Ectodermal cell (in vitro differentiated cells): ENCODE data around the gene CLASP1.

ENCODE experiments used
- H3K27ac ChIP-seq: 2 replicates; pipeline ENCODE4 v1.7.0; 2013; ENCODE audit warnings: mild to moderate bottlenecking, low read depth, low read length; ENCODE audit not compliant: insufficient read depth, poor library complexity, severe bottlenecking
- H3K27me3 ChIP-seq: 2 replicates; pipeline ENCODE4 v1.7.0; 2013; ENCODE audit warnings: mild to moderate bottlenecking, low read length; ENCODE audit not compliant: insufficient read depth, control insufficient read depth, poor library complexity, severe bottlenecking
- H3K36me3 ChIP-seq: one replicate; pipeline ENCODE4 v1.7.0; 2013; ENCODE audit warnings: low read length; ENCODE audit not compliant: control insufficient read depth, insufficient read depth
- H3K4me1 ChIP-seq: one replicate; pipeline ENCODE4 v1.7.0; 2013; ENCODE audit warnings: low read length; ENCODE audit not compliant: control insufficient read depth, insufficient read depth
- H3K4me3 ChIP-seq: 2 replicates; pipeline ENCODE4 v1.7.0; 2013; ENCODE audit warnings: low read depth, low read length, control low read depth; ENCODE audit not compliant: insufficient read depth
- H3K9me3 ChIP-seq: 2 replicates; pipeline ENCODE4 v1.7.0; 2013; ENCODE audit warnings: mild to moderate bottlenecking, low read length, moderate library complexity; ENCODE audit not compliant: control insufficient read depth
- WGBS, 2 experiments: methylation state at CpG; one replicate each; pipeline ENCODE4 v1.1.7; 2013; ENCODE audit warnings: missing lambda C conversion rate in 2 of 2; 5-methylcytosine and 5-hydroxymethylcytosine counted together

The CLASP1 gene

DNA sequence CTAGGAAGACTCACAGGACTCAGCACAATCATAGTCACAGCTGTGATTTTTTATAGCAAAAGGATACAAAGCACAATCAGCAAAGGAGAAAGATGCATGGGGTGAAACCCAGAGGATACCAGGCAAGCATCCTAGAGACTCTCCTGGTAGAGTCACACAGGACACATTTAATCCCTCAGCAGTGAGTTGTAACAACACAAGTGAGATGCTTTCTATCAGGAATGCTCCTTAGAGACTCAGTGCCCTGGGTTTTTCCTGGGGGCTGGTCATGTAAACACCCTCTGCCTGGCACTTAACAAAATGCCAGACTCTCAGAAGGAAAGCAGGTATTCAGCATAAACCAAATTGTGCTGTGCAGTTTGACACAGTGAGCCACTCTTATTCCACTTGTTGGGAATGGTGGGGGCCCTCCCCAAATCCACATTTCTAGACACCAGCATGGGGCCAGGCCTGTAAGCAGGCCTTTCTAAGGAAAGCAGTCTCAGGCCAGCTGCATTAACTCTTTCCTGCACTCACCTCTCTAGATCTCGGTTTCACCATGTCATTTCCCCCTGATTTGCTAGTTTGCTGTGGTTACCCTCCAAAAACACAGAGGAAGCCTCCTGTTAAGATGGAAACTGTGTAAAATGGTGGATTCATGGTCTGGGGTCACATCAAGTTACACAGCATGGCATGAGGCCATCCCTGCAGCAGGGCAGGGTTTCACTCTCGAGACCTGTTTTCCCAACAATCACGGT is 135.5 kb downstream of the CLASP1 start:
- H3K27me3 ChIP-seq: no peaks in the 10 kb centered on the region
- peak overlapping the region; percentile 55 for H3K27ac ChIP-seq
- no peaks in the 10 kb centered on the region for H3K9me3 ChIP-seq
- 86% methylated on average over 3 of the region's 3 CpGs for WGBS, 2 experiments
- no peak overlapping the region for H3K4me3 ChIP-seq
- H3K36me3 ChIP-seq: no peaks in the 10 kb centered on the region
- peaks cover 17% of the 10 kb centered on the region for H3K4me1 ChIP-seq

DNA sequence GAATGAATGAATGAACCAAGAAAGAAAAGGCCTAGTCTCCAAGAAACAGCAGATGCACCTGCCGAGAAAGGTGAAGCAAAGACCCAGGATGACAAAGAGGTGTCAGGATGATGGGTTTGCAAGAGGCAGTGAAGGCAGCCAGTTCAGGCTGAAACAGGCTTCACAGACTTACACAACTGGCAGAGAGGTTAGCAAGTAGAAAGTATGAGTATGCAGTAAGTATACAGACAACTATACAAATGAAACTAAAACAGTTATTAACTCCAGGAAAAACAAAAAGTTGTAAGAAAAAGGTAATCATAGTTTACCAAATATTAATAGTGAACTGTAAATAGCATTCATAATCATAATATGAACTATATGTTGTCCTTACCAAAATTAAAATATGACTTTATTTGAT is 138.4 kb downstream of the CLASP1 start:
- no peaks in the 10 kb centered on the region for H3K36me3 ChIP-seq
- 92 to 96% methylated on average over 1 of the region's 1 CpG for WGBS, 2 experiments
- H3K27ac ChIP-seq: no peak overlapping the region
- no peaks in the 10 kb centered on the region for H3K9me3 ChIP-seq
- H3K27me3 ChIP-seq: no peaks in the 10 kb centered on the region
- H3K4me1 ChIP-seq: peaks cover 17% of the 10 kb centered on the region
- H3K4me3 ChIP-seq: no peak overlapping the region

DNA sequence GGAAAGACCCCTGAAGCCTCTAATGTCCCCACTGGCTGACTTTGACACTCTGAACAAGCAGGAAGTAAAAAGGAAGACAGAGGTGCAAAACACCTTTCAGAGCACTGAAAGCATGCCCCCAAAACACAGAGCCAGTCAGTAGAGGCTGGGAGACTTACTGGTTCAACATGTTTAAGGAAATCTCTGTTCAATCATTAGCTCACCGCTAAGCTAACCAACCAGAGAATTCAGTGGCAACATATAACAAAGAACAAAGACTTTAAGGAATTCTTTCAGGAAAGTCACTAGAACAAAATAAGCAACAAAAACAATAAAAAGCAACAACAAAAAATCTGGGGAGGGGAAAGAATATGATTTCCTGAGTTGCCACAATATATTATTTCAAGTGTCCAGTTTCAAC is 142.6 kb downstream of the CLASP1 start:
- WGBS, 2 experiments: 83 to 88% methylated on average over 1 of the region's 1 CpG
- Histone ChIP-seq H3K27me3 (no peaks in the 10 kb centered on the region), H3K9me3 (no peaks in the 10 kb centered on the region), H3K4me3 (no peak overlapping the region), H3K36me3 (no peaks in the 10 kb centered on the region), H3K27ac (no peak overlapping the region), H3K4me1 (no peaks in the 10 kb centered on the region)

DNA sequence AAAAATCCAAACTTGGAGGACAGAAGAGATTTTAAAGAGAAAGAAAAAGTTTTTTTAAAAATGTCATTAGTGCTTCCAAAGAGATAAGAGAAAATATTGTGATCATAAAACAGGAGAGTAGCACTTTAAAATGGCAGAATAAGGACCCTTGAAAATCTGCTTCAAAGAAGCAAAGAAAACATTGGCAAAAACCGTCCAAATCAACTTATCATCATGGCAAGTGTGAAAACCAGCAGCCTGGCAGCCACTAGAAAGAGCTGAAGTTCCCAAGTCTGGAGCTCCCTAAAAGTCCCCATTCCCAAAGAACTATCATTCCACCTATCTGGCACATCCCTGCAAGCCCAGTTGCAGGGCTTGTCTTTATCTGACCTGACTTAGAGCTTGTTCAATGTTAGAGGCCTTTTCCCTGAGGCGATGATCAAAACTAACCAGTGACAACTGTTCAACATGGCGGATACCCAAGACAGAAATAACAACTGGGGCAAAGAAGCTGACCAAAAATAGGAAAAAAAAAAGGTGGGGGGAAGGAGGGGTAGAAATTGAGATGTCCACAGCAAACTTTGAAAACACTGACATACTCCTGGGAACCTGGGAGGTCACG is 143.2 kb downstream of the CLASP1 start:
- 98% methylated on average over 4 of the region's 4 CpGs for WGBS, 2 experiments
- Histone ChIP-seq H3K9me3 (no peaks in the 10 kb centered on the region), H3K27ac (no peak overlapping the region), H3K36me3 (peaks cover under 1% of the 10 kb centered on the region), H3K4me1 (no peaks in the 10 kb centered on the region), H3K4me3 (no peak overlapping the region), H3K27me3 (no peaks in the 10 kb centered on the region)

DNA sequence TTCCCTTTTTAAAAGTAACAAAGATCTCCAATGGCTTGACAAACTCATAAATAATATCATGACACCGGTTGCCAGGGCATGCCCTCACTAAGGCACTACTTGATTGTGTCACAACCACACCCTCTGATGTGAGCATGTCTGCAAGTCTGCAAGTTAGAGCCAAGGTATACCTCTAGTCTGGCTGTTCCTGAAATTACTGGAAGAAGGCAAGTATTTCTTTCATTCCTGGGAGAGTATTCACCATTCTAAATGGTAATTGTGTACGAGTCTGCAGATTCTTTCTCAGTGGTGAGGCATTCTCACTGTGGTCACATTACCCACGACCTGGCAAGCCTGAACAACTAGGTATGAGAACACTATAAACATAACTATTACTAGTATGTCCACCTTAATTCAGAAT is 144.3 kb downstream of the CLASP1 start:
- H3K9me3 ChIP-seq: no peaks in the 10 kb centered on the region
- no peak overlapping the region for H3K4me3 ChIP-seq
- WGBS, 2 experiments: 87 to 94% methylated on average over 3 of the region's 3 CpGs
- no peaks in the 10 kb centered on the region for H3K27me3 ChIP-seq
- no peaks in the 10 kb centered on the region for H3K4me1 ChIP-seq
- peaks cover 5% of the 10 kb centered on the region for H3K36me3 ChIP-seq
- no peak overlapping the region for H3K27ac ChIP-seq

DNA sequence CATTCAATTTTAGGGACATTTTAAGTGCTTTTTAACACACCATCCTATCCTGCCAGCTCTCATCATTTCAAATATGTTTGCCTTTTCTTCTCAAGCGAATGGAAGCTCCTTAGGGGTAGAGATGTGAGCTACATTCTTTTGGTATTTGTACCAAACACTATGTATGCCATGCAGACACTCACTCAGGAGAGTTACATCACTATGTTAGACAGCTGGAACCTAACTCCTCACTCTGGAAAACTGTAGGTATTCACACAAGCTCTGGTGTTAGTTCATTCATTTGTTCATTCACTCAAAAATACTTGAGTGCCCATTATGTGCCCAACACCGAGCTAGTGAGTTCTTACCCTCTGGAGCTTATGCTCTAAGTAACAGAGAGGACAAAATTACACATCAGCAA is 144.9 kb downstream of the CLASP1 start:
- Histone ChIP-seq H3K9me3 (no peaks in the 10 kb centered on the region), H3K36me3 (peaks cover 10% of the 10 kb centered on the region), H3K27me3 (no peaks in the 10 kb centered on the region), H3K27ac (no peak overlapping the region), H3K4me3 (no peak overlapping the region), H3K4me1 (no peaks in the 10 kb centered on the region)
- whole genome bisulfite sequencing, 2 experiments: 83 to 93% methylated on average over 1 to 2 of the region's 2 CpGs

DNA sequence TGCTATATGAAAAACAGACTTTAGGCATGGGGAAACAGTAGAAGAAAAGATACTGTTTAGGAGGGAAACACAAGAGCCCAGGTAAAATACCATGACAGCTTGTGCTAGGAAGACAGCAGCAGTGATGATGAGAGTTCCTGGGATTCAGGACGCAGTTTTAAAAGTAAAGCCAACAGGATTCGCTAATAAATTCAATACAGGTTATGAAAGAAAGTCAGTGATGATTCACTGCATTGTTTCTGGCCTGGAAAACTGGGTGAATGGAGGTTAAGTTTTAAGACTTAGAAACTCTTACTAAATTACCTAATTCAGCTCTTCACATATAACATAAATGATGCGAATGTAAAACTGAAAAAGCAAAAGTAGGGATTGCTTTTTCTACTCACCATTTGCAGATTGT is 146.5 kb downstream of the CLASP1 start:
- H3K27me3 ChIP-seq: no peaks in the 10 kb centered on the region
- no peak overlapping the region for H3K27ac ChIP-seq
- H3K4me3 ChIP-seq: no peak overlapping the region
- no peaks in the 10 kb centered on the region for H3K4me1 ChIP-seq
- H3K36me3 ChIP-seq: peaks cover 10% of the 10 kb centered on the region
- whole genome bisulfite sequencing, 2 experiments: 95 to 96% methylated on average over 2 to 3 of the region's 3 CpGs
- no peaks in the 10 kb centered on the region for H3K9me3 ChIP-seq

DNA sequence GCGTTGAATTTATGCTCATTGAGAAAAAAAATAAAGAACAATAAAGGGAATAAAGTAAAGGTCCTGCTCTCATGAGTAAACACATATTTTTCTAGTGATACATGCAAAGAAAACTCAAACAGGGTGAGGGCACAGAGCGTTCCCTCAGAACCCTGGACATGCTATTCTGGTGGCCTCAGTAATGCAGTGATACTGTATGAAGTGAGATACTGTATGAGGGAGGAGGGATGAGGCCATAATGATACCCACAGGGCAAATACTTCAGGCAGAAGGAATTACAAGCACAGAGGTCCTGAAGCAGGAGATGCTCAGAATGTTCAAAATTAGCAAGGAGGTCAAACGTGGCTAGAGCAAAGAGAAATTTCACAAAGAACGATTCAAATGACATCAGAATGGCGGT is 147.0 kb downstream of the CLASP1 start:
- Histone ChIP-seq H3K27ac (no peak overlapping the region), H3K4me3 (no peak overlapping the region), H3K36me3 (peaks cover 10% of the 10 kb centered on the region), H3K4me1 (no peaks in the 10 kb centered on the region), H3K27me3 (no peaks in the 10 kb centered on the region), H3K9me3 (no peaks in the 10 kb centered on the region)
- WGBS, 2 experiments: 94% methylated on average over 4 to 5 of the region's 5 CpGs

DNA sequence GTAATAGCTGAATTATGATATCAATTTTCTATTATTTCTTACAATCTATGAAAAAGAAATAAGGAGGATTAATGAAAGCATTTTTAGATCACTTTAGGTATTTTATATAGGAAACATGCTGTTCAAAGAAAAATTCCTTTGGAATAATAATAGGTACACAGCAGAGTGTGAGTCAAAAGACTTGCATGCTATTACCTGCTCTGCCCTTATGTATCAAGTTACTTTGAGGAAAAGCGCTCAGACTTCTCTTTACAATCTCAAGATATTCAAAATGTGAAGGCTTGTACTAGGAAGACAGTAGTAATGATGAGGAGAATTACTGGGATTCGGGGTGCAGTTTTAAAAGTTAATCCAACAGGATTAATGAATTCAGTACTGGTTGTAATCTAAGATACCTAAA is 147.7 kb downstream of the CLASP1 start:
- peaks cover 10% of the 10 kb centered on the region for H3K36me3 ChIP-seq
- 84 to 90% methylated on average over 2 of the region's 2 CpGs for WGBS, 2 experiments
- no peaks in the 10 kb centered on the region for H3K9me3 ChIP-seq
- H3K4me3 ChIP-seq: no peak overlapping the region
- H3K27ac ChIP-seq: no peak overlapping the region
- no peaks in the 10 kb centered on the region for H3K4me1 ChIP-seq
- no peaks in the 10 kb centered on the region for H3K27me3 ChIP-seq

DNA sequence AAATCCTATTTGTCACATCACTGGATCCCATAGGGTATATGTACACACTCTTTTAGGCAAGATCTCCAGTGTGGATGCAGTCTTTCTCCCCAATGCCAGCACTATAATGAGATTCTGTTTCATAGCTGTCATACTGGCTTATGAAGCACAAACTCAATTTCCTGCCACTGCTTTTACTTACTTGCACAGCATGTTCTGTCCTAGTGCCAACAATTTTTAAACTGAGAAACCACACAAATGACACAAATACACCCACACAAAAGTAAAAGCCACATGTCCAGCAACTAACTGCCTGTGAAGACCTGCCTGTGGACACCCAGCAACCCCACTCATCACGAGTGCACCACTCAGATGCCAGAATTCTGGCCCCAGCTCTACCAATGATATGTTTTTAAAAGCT is 148.2 kb downstream of the CLASP1 start:
- 100% methylated on average over 1 of the region's 1 CpG; no CpG with 5 or more reads in 1 of the 2 experiments for WGBS, 2 experiments

More for the DNA sequence above, 148.2 kb downstream of the CLASP1 start:
- Histone ChIP-seq H3K4me1 (no peaks in the 10 kb centered on the region), H3K27me3 (no peaks in the 10 kb centered on the region), H3K36me3 (peaks cover 10% of the 10 kb centered on the region), H3K9me3 (no peaks in the 10 kb centered on the region), H3K27ac (no peak overlapping the region), H3K4me3 (no peak overlapping the region)
